RWPE2 (cell line): ENCODE data around the gene CCDC40.

ENCODE experiments used
- ATAC-seq: fragments of 200-7000 bp; cut with Tn5 transposase; 3 replicates; pipeline ENCODE4 v1.9.1; 2021; ENCODE audit warnings: low read depth
- DNase-seq: peaks from one replicate; pipeline ENCODE4 v3.0.0-alpha.2; 2020; ENCODE audit warnings: low spot score
- H3K27ac ChIP-seq: fragments of 450-650 bp; 2 replicates; pipeline ENCODE4 v1.5.1; 2017; ENCODE audit warnings: mild to moderate bottlenecking; ENCODE audit not compliant: poor library complexity, severe bottlenecking
- H3K27me3 ChIP-seq: fragments of 250-450 bp; sonication (Bioruptor Pico); 2 replicates; pipeline ENCODE4 v1.5.1; 2021; ENCODE audit warnings: mild to moderate bottlenecking, moderate library complexity; ENCODE audit not compliant: insufficient read depth, poor library complexity, severe bottlenecking
- H3K36me3 ChIP-seq: fragments of 250-450 bp; sonication (Bioruptor Pico); 2 replicates; pipeline ENCODE4 v1.5.1; 2020; ENCODE audit warnings: low read depth, mild to moderate bottlenecking, moderate library complexity
- H3K4me1 ChIP-seq: fragments of 250-450 bp; sonication (Bioruptor Pico); 2 replicates; pipeline ENCODE4 v1.5.1; 2021; ENCODE audit warnings: mild to moderate bottlenecking, moderate library complexity; ENCODE audit not compliant: insufficient read depth, poor library complexity, severe bottlenecking
- H3K4me3 ChIP-seq: fragments of 250-450 bp; sonication (Bioruptor Pico); 2 replicates; pipeline ENCODE4 v1.5.1; 2021; ENCODE audit warnings: mild to moderate bottlenecking, moderate library complexity; ENCODE audit not compliant: severe bottlenecking
- H3K9me3 ChIP-seq: fragments of 250-450 bp; sonication (Bioruptor Pico); 2 replicates; pipeline ENCODE4 v1.5.1; 2021; ENCODE audit warnings: mild to moderate bottlenecking, moderate library complexity; ENCODE audit not compliant: severe bottlenecking
- TF ChIP-seq, protein P1 (sequence below): fragments of 450-650 bp; IDR thresholded peaks from one replicate; pipeline ENCODE4 v1.5.1; 2017; ENCODE audit warnings: mild to moderate bottlenecking, moderate library complexity; ENCODE audit not compliant: poor library complexity, severe bottlenecking

The CCDC40 gene

DNA sequence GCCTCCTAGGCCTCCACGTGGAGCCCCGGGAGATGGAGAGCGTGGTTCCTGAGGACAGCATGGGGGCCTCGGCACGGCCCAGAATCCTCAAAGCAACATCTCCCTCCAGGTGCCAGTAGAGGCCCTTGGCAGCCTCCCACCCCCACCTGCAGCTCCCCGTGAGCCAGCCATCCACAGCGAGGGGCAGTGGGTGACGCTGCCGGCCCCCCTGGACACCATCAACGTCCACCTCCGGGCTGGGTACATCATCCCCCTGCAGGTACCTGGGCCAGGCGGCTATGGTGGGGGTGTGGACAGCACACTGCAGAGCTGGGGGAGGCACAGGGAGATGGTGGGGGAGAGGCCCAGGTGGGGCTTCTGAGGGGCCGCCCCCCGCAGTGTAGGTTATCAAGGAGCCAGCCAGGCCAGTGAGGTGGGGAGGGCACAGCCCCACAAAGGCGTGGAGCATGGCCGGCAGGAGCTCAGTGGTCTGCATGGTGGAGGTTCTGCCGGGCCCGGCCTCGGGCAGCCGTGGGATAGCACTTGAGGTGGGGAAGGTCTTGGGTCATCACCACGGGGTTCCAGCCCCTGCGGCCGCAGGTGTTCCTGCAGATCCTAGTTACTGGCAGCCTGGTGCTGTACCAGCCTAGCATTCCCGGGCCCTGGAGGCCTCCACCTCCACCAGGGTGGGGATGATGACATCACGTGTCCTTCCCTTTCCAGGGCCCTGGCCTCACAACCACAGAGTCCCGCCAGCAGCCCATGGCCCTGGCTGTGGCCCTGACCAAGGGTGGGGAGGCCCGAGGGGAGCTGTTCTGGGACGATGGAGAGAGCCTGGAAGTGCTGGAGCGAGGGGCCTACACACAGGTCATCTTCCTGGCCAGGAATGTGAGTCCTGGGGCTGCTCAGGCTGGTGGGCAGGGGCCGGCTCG is 81.3 kb downstream of the CCDC40 start:
- Histone ChIP-seq H3K27ac (no peak overlapping the region), H3K36me3 (no peaks in the 10 kb centered on the region), H3K9me3 (no peaks in the 10 kb centered on the region), H3K4me1 (no peaks in the 10 kb centered on the region), H3K27me3 (no peaks in the 10 kb centered on the region), H3K4me3 (no peak overlapping the region)
- ATAC-seq (no peak), DNase-seq (peak; percentile 69)
- TF ChIP-seq, protein P1, sequence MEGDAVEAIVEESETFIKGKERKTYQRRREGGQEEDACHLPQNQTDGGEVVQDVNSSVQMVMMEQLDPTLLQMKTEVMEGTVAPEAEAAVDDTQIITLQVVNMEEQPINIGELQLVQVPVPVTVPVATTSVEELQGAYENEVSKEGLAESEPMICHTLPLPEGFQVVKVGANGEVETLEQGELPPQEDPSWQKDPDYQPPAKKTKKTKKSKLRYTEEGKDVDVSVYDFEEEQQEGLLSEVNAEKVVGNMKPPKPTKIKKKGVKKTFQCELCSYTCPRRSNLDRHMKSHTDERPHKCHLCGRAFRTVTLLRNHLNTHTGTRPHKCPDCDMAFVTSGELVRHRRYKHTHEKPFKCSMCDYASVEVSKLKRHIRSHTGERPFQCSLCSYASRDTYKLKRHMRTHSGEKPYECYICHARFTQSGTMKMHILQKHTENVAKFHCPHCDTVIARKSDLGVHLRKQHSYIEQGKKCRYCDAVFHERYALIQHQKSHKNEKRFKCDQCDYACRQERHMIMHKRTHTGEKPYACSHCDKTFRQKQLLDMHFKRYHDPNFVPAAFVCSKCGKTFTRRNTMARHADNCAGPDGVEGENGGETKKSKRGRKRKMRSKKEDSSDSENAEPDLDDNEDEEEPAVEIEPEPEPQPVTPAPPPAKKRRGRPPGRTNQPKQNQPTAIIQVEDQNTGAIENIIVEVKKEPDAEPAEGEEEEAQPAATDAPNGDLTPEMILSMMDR = no peak

DNA sequence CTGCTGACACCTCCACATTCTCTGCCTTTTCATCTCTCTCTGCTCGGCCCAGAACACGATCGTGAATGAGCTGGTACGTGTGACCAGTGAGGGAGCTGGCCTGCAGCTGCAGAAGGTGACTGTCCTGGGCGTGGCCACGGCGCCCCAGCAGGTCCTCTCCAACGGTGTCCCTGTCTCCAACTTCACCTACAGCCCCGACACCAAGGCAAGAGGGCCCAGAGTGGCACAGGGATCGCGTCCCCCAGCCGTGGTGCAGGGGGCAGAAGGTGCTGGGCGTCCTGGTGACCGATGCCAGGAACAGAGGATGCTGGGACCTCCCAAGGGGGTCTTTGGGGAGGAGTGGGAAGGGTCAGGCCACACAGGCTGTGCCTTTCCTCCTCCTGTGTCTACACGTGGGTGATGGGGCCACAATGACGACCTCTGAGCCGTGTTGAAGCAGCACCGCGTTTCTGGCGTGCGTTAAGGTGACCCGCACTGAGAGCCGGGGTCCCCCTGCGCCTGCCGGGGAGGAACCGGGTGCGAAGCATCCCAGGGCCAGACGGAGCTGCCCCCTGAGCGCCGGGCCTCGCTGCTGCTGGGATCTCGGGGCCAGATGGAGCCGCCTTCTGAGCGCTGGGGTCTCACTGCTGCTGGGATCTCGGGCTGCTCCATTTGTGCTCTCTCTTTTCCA is 82.3 kb downstream of the CCDC40 start:
- no peaks in the 10 kb centered on the region for H3K27me3 ChIP-seq
- no peak for ATAC-seq
- peak; percentile 56 for DNase-seq
- H3K36me3 ChIP-seq = no peaks in the 10 kb centered on the region
- no peaks in the 10 kb centered on the region for H3K9me3 ChIP-seq
- no peaks in the 10 kb centered on the region for H3K4me1 ChIP-seq
- no peak overlapping the region for H3K4me3 ChIP-seq
- no peak overlapping the region for H3K27ac ChIP-seq
- TF ChIP-seq, protein P1 = no peak

DNA sequence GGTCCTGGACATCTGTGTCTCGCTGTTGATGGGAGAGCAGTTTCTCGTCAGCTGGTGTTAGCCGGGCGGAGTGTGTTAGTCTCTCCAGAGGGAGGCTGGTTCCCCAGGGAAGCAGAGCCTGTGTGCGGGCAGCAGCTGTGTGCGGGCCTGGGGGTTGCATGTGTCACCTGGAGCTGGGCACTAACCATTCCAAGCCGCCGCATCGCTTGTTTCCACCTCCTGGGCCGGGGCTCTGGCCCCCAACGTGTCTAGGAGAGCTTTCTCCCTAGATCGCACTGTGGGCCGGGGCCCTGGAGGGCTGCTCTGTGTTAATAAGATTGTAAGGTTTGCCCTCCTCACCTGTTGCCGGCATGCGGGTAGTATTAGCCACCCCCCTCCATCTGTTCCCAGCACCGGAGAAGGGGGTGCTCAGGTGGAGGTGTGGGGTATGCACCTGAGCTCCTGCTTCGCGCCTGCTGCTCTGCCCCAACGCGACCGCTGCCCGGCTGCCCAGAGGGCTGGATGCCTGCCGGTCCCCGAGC is 82.9 kb downstream of the CCDC40 start:
- Histone ChIP-seq H3K27me3 (no peaks in the 10 kb centered on the region), H3K9me3 (no peaks in the 10 kb centered on the region), H3K4me3 (no peak overlapping the region), H3K27ac (no peak overlapping the region), H3K36me3 (no peaks in the 10 kb centered on the region), H3K4me1 (no peaks in the 10 kb centered on the region)
- TF ChIP-seq, protein P1 = no peak
- ATAC-seq (no peak; the same call in 2 of the 3 replicates), DNase-seq (no peak)

DNA sequence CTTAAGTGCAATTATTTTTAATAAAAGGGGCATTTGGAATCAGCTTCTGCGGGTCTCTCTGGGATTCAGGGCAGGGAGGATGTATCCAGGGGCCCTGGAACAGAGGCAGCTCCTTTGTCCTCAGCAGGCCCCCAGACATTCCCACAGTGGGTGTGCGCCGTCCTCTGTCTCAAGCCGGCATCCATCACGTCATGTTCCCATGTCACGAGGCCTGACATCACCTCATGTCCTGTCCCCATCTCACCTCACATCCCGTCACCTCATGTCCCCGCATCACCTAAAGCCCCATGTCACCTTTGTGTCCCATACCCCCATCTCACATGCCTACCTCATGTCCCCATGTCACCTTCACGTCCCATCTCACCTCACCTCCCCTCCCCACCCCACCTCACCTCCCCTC is 83.4 kb downstream of the CCDC40 start:
- H3K4me1 ChIP-seq = no peaks in the 10 kb centered on the region
- ATAC-seq (no peak), DNase-seq (no peak)

More for the DNA sequence above, 83.4 kb downstream of the CCDC40 start:
- Histone ChIP-seq H3K27ac (no peak overlapping the region), H3K9me3 (no peaks in the 10 kb centered on the region), H3K36me3 (no peaks in the 10 kb centered on the region), H3K27me3 (no peaks in the 10 kb centered on the region), H3K4me3 (no peak overlapping the region)
- TF ChIP-seq, protein P1 = no peak
